OCI-LY1 (cell line): Measurements from ENCODE around the gene REXO1.

Source experiments
- H2AFZ ChIP-seq: fragments of 200-600 bp; sonication (generic), shearing (Covaris generic); 2 replicates; pipeline ENCODE4 v1.6.0; 2014; ENCODE audit warnings: antibody characterized with exemption, mild to moderate bottlenecking, low read length
- H3F3A ChIP-seq: fragments of 200-600 bp; sonication (generic), shearing (Covaris generic); 2 replicates; pipeline ENCODE4 v1.6.0; 2014; ENCODE audit warnings: mild to moderate bottlenecking, antibody characterized with exemption, low read length, moderate library complexity; ENCODE audit not compliant: insufficient read depth
- H3K27ac ChIP-seq: fragments of 200-600 bp; sonication (generic); 2 replicates; pipeline ENCODE4 v1.5.1; 2014; ENCODE audit warnings: low read length, mixed run types, mild to moderate bottlenecking, low read depth; ENCODE audit not compliant: poor library complexity, severe bottlenecking
- H3K27me3 ChIP-seq: fragments of 200-600 bp; sonication (generic); 2 replicates; pipeline ENCODE4 v1.6.0; 2014; ENCODE audit warnings: antibody characterized with exemption, mild to moderate bottlenecking, low read length, moderate library complexity; ENCODE audit not compliant: insufficient read depth
- H3K36me3 ChIP-seq: fragments of 200-600 bp; sonication (generic); 2 replicates; pipeline ENCODE4 v1.6.1; 2014; ENCODE audit warnings: mild to moderate bottlenecking, antibody characterized with exemption, low read length, moderate library complexity, mixed read lengths; ENCODE audit not compliant: insufficient read depth
- H3K4me1 ChIP-seq: fragments of 200-600 bp; sonication (generic); 2 replicates; pipeline ENCODE4 v1.5.1; 2014; ENCODE audit warnings: mild to moderate bottlenecking, low read length, moderate library complexity; ENCODE audit not compliant: insufficient read depth, severe bottlenecking
- H3K4me2 ChIP-seq: fragments of 200-600 bp; sonication (generic), shearing (Covaris generic); 2 replicates; pipeline ENCODE4 v1.6.1; 2014; ENCODE audit warnings: low read length
- H3K4me3 ChIP-seq: fragments of 200-600 bp; sonication (generic); 2 replicates; pipeline ENCODE4 v1.5.1; 2014; ENCODE audit warnings: low read length, low read depth, mild to moderate bottlenecking, mixed read lengths; ENCODE audit not compliant: poor library complexity, severe bottlenecking
- H3K79me2 ChIP-seq: fragments of 200-600 bp; shearing (Covaris generic); 2 replicates; pipeline ENCODE4 v1.6.1; 2016; ENCODE audit warnings: mixed run types, low read length, mixed read lengths; ENCODE audit not compliant: insufficient read depth
- H3K9ac ChIP-seq: fragments of 200-600 bp; sonication (generic), shearing (Covaris generic); 2 replicates; pipeline ENCODE4 v1.6.1; 2014; ENCODE audit warnings: mild to moderate bottlenecking, low read length, mixed read lengths
- H3K9me2 ChIP-seq: fragments of 200-600 bp; sonication (generic), shearing (Covaris generic); 2 replicates; pipeline ENCODE4 v1.6.1; 2014; ENCODE audit warnings: low read depth, mild to moderate bottlenecking, low read length, mixed read lengths
- H3K9me3 ChIP-seq: fragments of 200-600 bp; shearing (Covaris generic); 2 replicates; pipeline ENCODE4 v1.6.1; 2014; ENCODE audit warnings: low read length, mixed read lengths
- H4K20me1 ChIP-seq: fragments of 200-600 bp; sonication (generic), shearing (Covaris generic); 2 replicates; pipeline ENCODE4 v1.6.0; 2016; ENCODE audit warnings: mild to moderate bottlenecking, low read length; ENCODE audit not compliant: insufficient read depth
- EZH2 ChIP-seq: fragments of 200-600 bp; sonication (generic), shearing (Covaris generic); IDR thresholded peaks from 2 replicates; pipeline ENCODE4 v1.8.0; 2017; ENCODE audit warnings: borderline replicate concordance, mixed run types, mild to moderate bottlenecking, antibody characterized with exemption, low read length, moderate library complexity, mixed read lengths
- TF ChIP-seq, protein P1 (sequence below): fragments of 200-600 bp; sonication (generic), shearing (Covaris generic); IDR thresholded peaks from 2 replicates; pipeline ENCODE4 v1.5.1; 2017; ENCODE audit warnings: mild to moderate bottlenecking, antibody characterized with exemption, low read length, moderate library complexity, mixed read lengths

The REXO1 gene

DNA sequence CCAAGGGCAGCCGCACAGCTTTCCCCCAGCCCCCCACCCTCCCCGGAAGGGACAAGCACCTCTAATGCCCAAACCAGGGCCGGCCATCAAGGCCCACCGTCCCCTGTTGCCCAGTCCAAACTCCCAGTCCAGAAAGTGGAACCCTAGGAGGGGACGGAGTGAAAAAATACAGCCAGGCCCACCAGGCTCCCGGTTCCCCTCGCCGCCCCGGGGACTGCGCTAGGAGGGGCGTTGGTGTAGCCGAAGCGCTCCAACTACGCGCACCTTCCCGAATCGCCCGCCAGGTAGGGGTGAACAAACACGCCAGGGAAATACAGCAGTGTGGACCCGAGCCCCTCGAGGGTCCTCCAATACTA lies 13.8 kb upstream of the REXO1 start:
- Histone ChIP-seq H2AFZ (no peak overlapping the region), H3K4me2 (peak overlapping the region; percentile 77), H3F3A (no peaks in the 10 kb centered on the region), H3K9me3 (no peaks in the 10 kb centered on the region), H3K4me3 (peak overlapping the region; percentile 69), H4K20me1 (no peaks in the 10 kb centered on the region), H3K27ac (no peak overlapping the region), H3K9me2 (no peaks in the 10 kb centered on the region), H3K36me3 (no peaks in the 10 kb centered on the region), H3K79me2 (peaks cover 6% of the 10 kb centered on the region), H3K27me3 (peaks cover 6% of the 10 kb centered on the region; the same call in 1 of the 2 replicates), H3K4me1 (peaks cover 40% of the 10 kb centered on the region), H3K9ac (peak overlapping the region; percentile 57)
- TF ChIP-seq, protein P1, sequence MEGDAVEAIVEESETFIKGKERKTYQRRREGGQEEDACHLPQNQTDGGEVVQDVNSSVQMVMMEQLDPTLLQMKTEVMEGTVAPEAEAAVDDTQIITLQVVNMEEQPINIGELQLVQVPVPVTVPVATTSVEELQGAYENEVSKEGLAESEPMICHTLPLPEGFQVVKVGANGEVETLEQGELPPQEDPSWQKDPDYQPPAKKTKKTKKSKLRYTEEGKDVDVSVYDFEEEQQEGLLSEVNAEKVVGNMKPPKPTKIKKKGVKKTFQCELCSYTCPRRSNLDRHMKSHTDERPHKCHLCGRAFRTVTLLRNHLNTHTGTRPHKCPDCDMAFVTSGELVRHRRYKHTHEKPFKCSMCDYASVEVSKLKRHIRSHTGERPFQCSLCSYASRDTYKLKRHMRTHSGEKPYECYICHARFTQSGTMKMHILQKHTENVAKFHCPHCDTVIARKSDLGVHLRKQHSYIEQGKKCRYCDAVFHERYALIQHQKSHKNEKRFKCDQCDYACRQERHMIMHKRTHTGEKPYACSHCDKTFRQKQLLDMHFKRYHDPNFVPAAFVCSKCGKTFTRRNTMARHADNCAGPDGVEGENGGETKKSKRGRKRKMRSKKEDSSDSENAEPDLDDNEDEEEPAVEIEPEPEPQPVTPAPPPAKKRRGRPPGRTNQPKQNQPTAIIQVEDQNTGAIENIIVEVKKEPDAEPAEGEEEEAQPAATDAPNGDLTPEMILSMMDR: no peak
- no peak for TF ChIP-seq EZH2

GRCh38 chr19:1861599-1862031 lies 13.3 kb upstream of the REXO1 start:
- peaks cover 44% of the 10 kb centered on the region for H3K4me1 ChIP-seq
- TF ChIP-seq EZH2: no peak
- TF ChIP-seq, protein P1: no peak
- no peaks in the 10 kb centered on the region for H3K9me3 ChIP-seq
- H3K4me3 ChIP-seq: peak overlapping the region; percentile 69
- peak overlapping the region; percentile 57 for H3K9ac ChIP-seq
- H3K4me2 ChIP-seq: peak overlapping the region; percentile 77
- no peaks in the 10 kb centered on the region for H4K20me1 ChIP-seq
- no peaks in the 10 kb centered on the region for H3K9me2 ChIP-seq
- no peaks in the 10 kb centered on the region for H3F3A ChIP-seq
- H3K27me3 ChIP-seq: peaks cover 6% of the 10 kb centered on the region; the same call in 1 of the 2 replicates
- H2AFZ ChIP-seq: no peak overlapping the region
- H3K79me2 ChIP-seq: peaks cover 6% of the 10 kb centered on the region
- no peaks in the 10 kb centered on the region for H3K36me3 ChIP-seq
- H3K27ac ChIP-seq: no peak overlapping the region

- Histone ChIP-seq H3K9ac (peak overlapping the region; percentile 57; the same call in 1 of the 2 replicates), H3K27ac (no peak overlapping the region), H3K4me2 (peak overlapping the region; percentile 77), H3K27me3 (peaks cover 6% of the 10 kb centered on the region; the same call in 1 of the 2 replicates), H3K36me3 (no peaks in the 10 kb centered on the region), H2AFZ (no peak overlapping the region), H3K79me2 (peaks cover 6% of the 10 kb centered on the region), H4K20me1 (no peaks in the 10 kb centered on the region), H3K4me3 (peak overlapping the region; percentile 69), H3K9me3 (no peaks in the 10 kb centered on the region), H3K4me1 (peaks cover 50% of the 10 kb centered on the region), H3K9me2 (no peaks in the 10 kb centered on the region), H3F3A (no peaks in the 10 kb centered on the region)
- TF ChIP-seq EZH2: no peak
- TF ChIP-seq, protein P1: no peak
These were observed 12.7 kb upstream of the REXO1 start for GRCh38 chr19:1860821-1861598.
